ENCODE measurements around the gene ZNF791. TPM values are rescaled to one million over a fixed set of nuclear protein-coding genes. Genes with fewer than 3 reads are reported as not detected.

Gene ZNF791
- total RNA-seq, 2 donors from 2014 or later, result 23.2 to 32.1 TPM

DNA sequence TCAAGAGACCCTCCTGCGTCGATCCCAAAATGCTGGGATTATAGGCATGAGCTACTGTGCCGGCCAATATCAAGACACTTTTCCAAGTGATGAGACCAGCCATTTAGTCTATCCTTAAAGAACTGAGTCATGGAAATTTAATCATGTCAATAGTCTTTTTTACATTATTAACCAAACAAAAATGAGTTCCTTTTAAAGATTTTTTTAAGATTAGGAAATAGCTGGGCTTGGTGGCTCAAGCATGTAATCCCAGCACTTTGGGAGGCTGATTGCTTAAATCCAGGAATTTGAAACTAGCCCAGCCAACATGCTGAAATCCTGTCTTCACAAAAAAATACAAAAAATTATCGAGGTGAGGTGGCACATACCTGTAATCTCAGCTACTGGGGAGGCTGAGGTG, 42.8 kb upstream of the ZNF791 start:
- Mint-ChIP-seq H3K36me3 (ENCODE audit: low read depth) (peaks cover 11% of the 10 kb centered on the region), H3K27ac (no peak overlapping the region), H3K4me3 (no peak overlapping the region), H3K9me3 (peaks cover 24% of the 10 kb centered on the region), H3K4me1 (peaks cover 9% of the 10 kb centered on the region), H3K27me3 (ENCODE audit: insufficient read depth) (peaks cover 3% of the 10 kb centered on the region)
- Histone ChIP-seq H3K36me3 (ENCODE audit: control insufficient read depth, insufficient read depth, low read length) (no peaks in the 10 kb centered on the region), H3K27ac (ENCODE audit: low read depth, low read length) (no peak overlapping the region), H3K27me3 (ENCODE audit: control insufficient read depth, insufficient read depth, low read length, poor library complexity, severe bottlenecking) (no peaks in the 10 kb centered on the region), H3K9ac (ENCODE audit: extremely low read depth, low read length, poor library complexity, severe bottlenecking) (no peak overlapping the region), H3K4me1 (ENCODE audit: control insufficient read depth, insufficient read depth, low read length) (peaks cover 4% of the 10 kb centered on the region), H3K4me3 (ENCODE audit: low read length) (no peak overlapping the region), H3K9me3 (ENCODE audit: control insufficient read depth, low read length) (peaks cover 10% of the 10 kb centered on the region)
- WGBS, 2 experiments (ENCODE audit: insufficient coverage in 1 of 2, insufficient read length in 1 of 2), result 94 to 98% methylated on average over 4 of the region's 4 CpGs
- TF ChIP-seq, protein P1, sequence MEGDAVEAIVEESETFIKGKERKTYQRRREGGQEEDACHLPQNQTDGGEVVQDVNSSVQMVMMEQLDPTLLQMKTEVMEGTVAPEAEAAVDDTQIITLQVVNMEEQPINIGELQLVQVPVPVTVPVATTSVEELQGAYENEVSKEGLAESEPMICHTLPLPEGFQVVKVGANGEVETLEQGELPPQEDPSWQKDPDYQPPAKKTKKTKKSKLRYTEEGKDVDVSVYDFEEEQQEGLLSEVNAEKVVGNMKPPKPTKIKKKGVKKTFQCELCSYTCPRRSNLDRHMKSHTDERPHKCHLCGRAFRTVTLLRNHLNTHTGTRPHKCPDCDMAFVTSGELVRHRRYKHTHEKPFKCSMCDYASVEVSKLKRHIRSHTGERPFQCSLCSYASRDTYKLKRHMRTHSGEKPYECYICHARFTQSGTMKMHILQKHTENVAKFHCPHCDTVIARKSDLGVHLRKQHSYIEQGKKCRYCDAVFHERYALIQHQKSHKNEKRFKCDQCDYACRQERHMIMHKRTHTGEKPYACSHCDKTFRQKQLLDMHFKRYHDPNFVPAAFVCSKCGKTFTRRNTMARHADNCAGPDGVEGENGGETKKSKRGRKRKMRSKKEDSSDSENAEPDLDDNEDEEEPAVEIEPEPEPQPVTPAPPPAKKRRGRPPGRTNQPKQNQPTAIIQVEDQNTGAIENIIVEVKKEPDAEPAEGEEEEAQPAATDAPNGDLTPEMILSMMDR (conservative IDR thresholded peaks at IDR 0.05), result no peak
- DNase-seq, result no peak

DNA sequence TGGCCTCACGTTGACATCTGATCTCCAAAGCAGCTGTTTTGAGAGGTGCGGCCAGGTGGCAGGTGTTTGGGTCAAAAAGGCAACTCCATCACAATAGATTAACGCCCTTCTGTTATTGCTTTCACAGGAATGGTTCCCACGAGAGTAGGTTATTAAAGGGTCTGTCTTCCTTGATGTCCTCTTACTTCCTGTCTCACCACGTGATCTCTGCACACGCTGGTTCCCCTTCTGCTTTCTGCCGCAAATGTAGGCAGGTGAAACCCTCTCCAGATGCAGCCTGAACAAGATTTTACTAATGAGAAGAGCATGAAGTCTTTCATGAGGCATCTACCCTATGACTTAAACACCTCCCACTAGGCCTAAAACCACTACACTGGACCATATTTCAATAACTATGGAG, 36.7 kb upstream of the ZNF791 start:
- H3K4me3 Mint-ChIP-seq, result no peak overlapping the region
- WGBS, 2 experiments (ENCODE audit: insufficient coverage in 1 of 2, insufficient read length in 1 of 2), result 88 to 91% methylated on average over 5 to 7 of the region's 7 CpGs
- no peak overlapping the region for H3K4me3 ChIP-seq (ENCODE audit: low read length)
- H3K27me3 ChIP-seq (ENCODE audit: control insufficient read depth, insufficient read depth, low read length, poor library complexity, severe bottlenecking), result no peaks in the 10 kb centered on the region
- no peaks in the 10 kb centered on the region for H3K27me3 Mint-ChIP-seq (ENCODE audit: insufficient read depth)
- peaks cover 14% of the 10 kb centered on the region for H3K36me3 ChIP-seq (ENCODE audit: control insufficient read depth, insufficient read depth, low read length)
- H3K36me3 Mint-ChIP-seq (ENCODE audit: low read depth), result peaks cover 47% of the 10 kb centered on the region
- peak; percentile 33 for DNase-seq
- H3K27ac ChIP-seq (ENCODE audit: low read depth, low read length), result no peak overlapping the region
- H3K9me3 Mint-ChIP-seq, result peaks cover 59% of the 10 kb centered on the region
- H3K27ac Mint-ChIP-seq, result no peak overlapping the region
- H3K4me1 ChIP-seq (ENCODE audit: control insufficient read depth, insufficient read depth, low read length), result peaks cover 4% of the 10 kb centered on the region
- TF ChIP-seq, protein P1 (conservative IDR thresholded peaks at IDR 0.05), result no peak
- peaks cover 10% of the 10 kb centered on the region for H3K9me3 ChIP-seq (ENCODE audit: control insufficient read depth, low read length)
- H3K9ac ChIP-seq (ENCODE audit: extremely low read depth, low read length, poor library complexity, severe bottlenecking), result no peak overlapping the region
- H3K4me1 Mint-ChIP-seq, result peaks cover 9% of the 10 kb centered on the region

GRCh38 chr19:12578641-12579040, 32.1 kb upstream of the ZNF791 start:
- WGBS, 2 experiments (ENCODE audit: insufficient coverage in 1 of 2, insufficient read length in 1 of 2), result 92 to 100% methylated on average over 6 to 10 of the region's 10 CpGs
- DNase-seq, result no peak
- H3K4me3 ChIP-seq (ENCODE audit: low read length), result no peak overlapping the region
- Mint-ChIP-seq H3K27ac (no peak overlapping the region), H3K27me3 (ENCODE audit: insufficient read depth) (no peaks in the 10 kb centered on the region), H3K9me3 (peaks cover 75% of the 10 kb centered on the region), H3K36me3 (ENCODE audit: low read depth) (peaks cover 80% of the 10 kb centered on the region), H3K4me1 (no peaks in the 10 kb centered on the region), H3K4me3 (no peak overlapping the region)
- peaks cover 40% of the 10 kb centered on the region for H3K9me3 ChIP-seq (ENCODE audit: control insufficient read depth, low read length)
- H3K27ac ChIP-seq (ENCODE audit: low read depth, low read length), result no peak overlapping the region
- H3K36me3 ChIP-seq (ENCODE audit: control insufficient read depth, insufficient read depth, low read length), result peaks cover 47% of the 10 kb centered on the region
- H3K9ac ChIP-seq (ENCODE audit: extremely low read depth, low read length, poor library complexity, severe bottlenecking), result no peak overlapping the region
- H3K27me3 ChIP-seq (ENCODE audit: control insufficient read depth, insufficient read depth, low read length, poor library complexity, severe bottlenecking), result no peaks in the 10 kb centered on the region
- TF ChIP-seq, protein P1 (conservative IDR thresholded peaks at IDR 0.05), result no peak
- H3K4me1 ChIP-seq (ENCODE audit: control insufficient read depth, insufficient read depth, low read length), result no peaks in the 10 kb centered on the region
